HCT116 (cell line): ENCODE data around the gene APOL3. TPM values are rescaled to one million over a fixed set of nuclear protein-coding genes. Genes with fewer than 3 reads are reported as not detected.

ENCODE experiments used
- ATAC-seq: fragments of 200-7000 bp; cut with Tn5 transposase; 2 replicates; pipeline ENCODE4 v1.9.1; 2020; ENCODE audit warnings: mild to moderate bottlenecking, moderate library complexity
- BruUV-seq: library from RNA; stranded (reverse); fragments of 400-500 nt; replicated peaks from 2 replicates; lab custom pipeline; 2021; lab: Mats Ljungman, UMichigan
- CTCF ChIA-PET: fragments of 300-600 bp; sonication (Branson Sonifier 250); formaldehyde crosslinking; loops from one replicate; lab custom pipeline; 2021; ENCODE audit warnings: antibody characterized with exemption; lab: Charles Lee
- POLR2A ChIA-PET: fragments of 300-600, 350-600 bp; sonication (Branson Sonifier 250); formaldehyde crosslinking; loops from one replicate; lab custom pipeline; 2021; ENCODE audit warnings: antibody characterized with exemption; lab: Charles Lee
- RAD21 ChIA-PET, 2 experiments: fragments of 300-600 bp; sonication (Branson Sonifier 250); formaldehyde crosslinking; loops; one replicate each; lab custom pipeline; 2023; ENCODE audit warnings: low total read pairs in 2 of 2; ENCODE audit not compliant: uncharacterized antibody in 2 of 2, unreplicated experiment in 2 of 2, low non-redundant PET in 1 of 2; lab: Charles Lee
- DNase-seq: peaks from one replicate; pipeline ENCODE4 v3.0.0-alpha.2; 2010; ENCODE audit warnings: low read depth, low spot score
- H2AFZ ChIP-seq: fragments of 200-600 bp; shearing (Covaris generic), sonication (generic); 2 replicates; pipeline ENCODE4 v1.6.1; 2017; ENCODE audit warnings: low read depth, mixed run types, mixed read lengths, antibody characterized with exemption, low read length; ENCODE audit not compliant: poor library complexity, severe bottlenecking
- H3K27ac ChIP-seq: 2 replicates; pipeline ENCODE4 v1.5.1; 2012; ENCODE audit warnings: low read depth, low read length
- H3K27me3 ChIP-seq: fragments of 200-600 bp; sonication (generic); 2 replicates; pipeline ENCODE4 v1.6.1; 2016; ENCODE audit warnings: mixed run types, low read length, mixed read lengths; ENCODE audit not compliant: insufficient read depth
- H3K36me3 ChIP-seq, 2 experiments: fragments of 200-500 bp in 1 of 2; fragments of 200-600 bp in 1 of 2; sonication (Bioruptor generic) in 1 of 2; sonication (generic) in 1 of 2; 2 replicates each; pipeline versions ENCODE4 v1.5.1 to v1.6.1; 2014 to 2016; ENCODE audit warnings: low read length in 2 of 2, inconsistent platforms in 1 of 2, mixed read lengths in 1 of 2, mixed run types in 1 of 2; ENCODE audit not compliant: insufficient read depth in 2 of 2, control insufficient read depth in 1 of 2
- H3K4me1 ChIP-seq, 2 experiments: fragments of 200-600 bp in 1 of 2; sonication (generic) in 1 of 2; 2 replicates each; pipeline versions ENCODE4 v1.5.1 to v1.6.1; 2012 to 2017; ENCODE audit warnings: low read length in 2 of 2, inconsistent platforms in 1 of 2, mild to moderate bottlenecking in 1 of 2, mixed read lengths in 1 of 2, mixed run types in 1 of 2, moderate library complexity in 1 of 2; ENCODE audit not compliant: insufficient read depth in 2 of 2, control insufficient read depth in 1 of 2
- H3K4me2 ChIP-seq: fragments of 200-600 bp; sonication (generic); 2 replicates; pipeline ENCODE4 v1.6.1; 2017; ENCODE audit warnings: mixed run types, low read length, mixed read lengths
- H3K4me3 ChIP-seq, 2 experiments: fragments of 200-600 bp in 1 of 2; sonication (generic) in 1 of 2; replicated peaks in 1 of 2; 2 replicates each; pipeline ENCODE4 v1.5.1; 2011 to 2016; ENCODE audit warnings: low read length in 2 of 2, control low read depth in 1 of 2, low read depth in 1 of 2, mild to moderate bottlenecking in 1 of 2, mixed read lengths in 1 of 2, mixed run types in 1 of 2
- H3K79me2 ChIP-seq: fragments of 200-600 bp; sonication (generic); 2 replicates; pipeline ENCODE4 v1.6.1; 2017; ENCODE audit warnings: mild to moderate bottlenecking, mixed run types, low read length, moderate library complexity, mixed read lengths; ENCODE audit not compliant: insufficient read depth
- H3K9ac ChIP-seq: fragments of 200-600 bp; sonication (generic); 2 replicates; pipeline ENCODE4 v1.6.1; 2016; ENCODE audit warnings: low read length, mixed read lengths
- H3K9me2 ChIP-seq: fragments of 200-600 bp; sonication (generic), shearing (Covaris generic); 2 replicates; pipeline ENCODE4 v1.6.1; 2017; ENCODE audit warnings: mixed run types, mild to moderate bottlenecking, moderate library complexity; ENCODE audit not compliant: insufficient read depth
- H3K9me3 ChIP-seq, 2 experiments: fragments of 200-500 bp in 1 of 2; fragments of 200-600 bp in 1 of 2; sonication (Bioruptor generic) in 1 of 2; sonication (generic) in 1 of 2; 2 replicates each; pipeline ENCODE4 v1.6.1; 2014 to 2017; ENCODE audit warnings: low read length in 2 of 2, mixed read lengths in 2 of 2, inconsistent platforms in 1 of 2, low read depth in 1 of 2, mild to moderate bottlenecking in 1 of 2, mixed run types in 1 of 2, moderate library complexity in 1 of 2; ENCODE audit not compliant: control insufficient read depth in 1 of 2, insufficient read depth in 1 of 2
- H4K20me1 ChIP-seq: fragments of 200-600 bp; sonication (generic), shearing (Covaris generic); 2 replicates; pipeline ENCODE4 v1.6.1; 2017; ENCODE audit warnings: mixed run types, mild to moderate bottlenecking, moderate library complexity; ENCODE audit not compliant: insufficient read depth
- EGR1 ChIP-seq: IDR thresholded peaks from 2 replicates; pipeline ENCODE4 v1.6.1; 2012; ENCODE audit warnings: low read depth
- EZH2 ChIP-seq: fragments of 200-600 bp; sonication (generic); IDR thresholded peaks from 2 replicates; pipeline ENCODE4 v1.6.1; 2017; ENCODE audit warnings: antibody characterized with exemption, mixed run types
- SRF ChIP-seq: IDR thresholded peaks from 2 replicates; pipeline ENCODE4 v1.6.1; 2012; ENCODE audit warnings: low read depth
- ZFX ChIP-seq: fragments of 450-650 bp; IDR thresholded peaks from 2 replicates; pipeline ENCODE4 v1.6.1; 2017
- intact Hi-C: fragments of 100-400 bp; cut with micrococcal nuclease; formaldehyde crosslinking; loops from 2 replicates; pipeline ENCODE4 v1.10.0; 2022
- total RNA-seq: library from RNA; stranded (reverse); gene quantifications from one replicate; pipeline ENCODE4 v1.2.1, GENCODE V29; 2021; ENCODE audit not compliant: unreplicated experiment
- TF ChIP-seq, protein P1 (sequence below): IDR thresholded peaks from 2 replicates; pipeline ENCODE4 v1.6.1; 2011; ENCODE audit warnings: mild to moderate bottlenecking, low read length, moderate library complexity; ENCODE audit not compliant: insufficient replicate concordance; ENCODE audit errors: extremely low read depth
- TF ChIP-seq, protein P2 (sequence below), 3 experiments: fragments of 200-600 bp in 1 of 3; sonication (generic) in 1 of 3; IDR thresholded peaks in 2 of 3; conservative IDR thresholded peaks in 1 of 3; 2 replicates each; pipeline ENCODE4 v1.5.1; 2012 to 2017; ENCODE audit warnings: low read depth in 2 of 3, low read length in 2 of 3, antibody characterized with exemption in 1 of 3, borderline replicate concordance in 1 of 3, control low read depth in 1 of 3, mild to moderate bottlenecking in 1 of 3, mixed read lengths in 1 of 3, mixed run types in 1 of 3, moderate library complexity in 1 of 3; ENCODE audit not compliant: insufficient read depth in 1 of 3

APOL3 gene
- total RNA-seq, 1 experiment from 2014 or later, result 0.49 TPM

DNA sequence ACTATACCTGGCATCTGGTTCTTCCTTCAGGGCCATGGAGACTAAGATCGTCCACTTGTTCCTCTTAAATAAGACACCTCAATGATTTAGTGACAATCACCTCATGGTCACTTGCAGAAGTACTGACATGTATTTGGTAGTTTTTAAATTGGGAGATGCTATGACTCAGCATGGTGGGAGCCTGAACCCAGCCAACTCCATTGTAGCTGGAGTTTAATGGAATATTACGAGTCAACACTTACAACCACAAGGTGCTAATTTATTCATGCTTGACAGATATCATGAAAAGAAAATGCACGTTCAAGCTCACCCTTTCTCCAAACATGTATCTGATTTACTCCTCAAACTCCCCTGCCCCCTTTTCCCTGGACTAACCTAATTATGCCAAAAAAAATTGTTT, 16.6 kb upstream of the APOL3 start:
- no peaks in the 10 kb centered on the region for H3K4me1 ChIP-seq
- no peaks in the 10 kb centered on the region for H3K79me2 ChIP-seq
- no peak overlapping the region for H3K9ac ChIP-seq
- RAD21 ChIA-PET, result no interaction called here
- DNase-seq, result no peak
- no peak overlapping the region for H3K27ac ChIP-seq
- intact Hi-C loops, result no loop called here
- POLR2A ChIA-PET, result no interaction called here
- CTCF ChIA-PET, result interaction anchor here (1.2 to 1.7 kb wide), 2 partner anchors 18 to 32 kb away, joined by 4 to 8 read pairs; no protein-coding TSS in a partner anchor
- no peak overlapping the region for H2AFZ ChIP-seq
- H4K20me1 ChIP-seq, result no peaks in the 10 kb centered on the region
- H3K36me3 ChIP-seq, result no peaks in the 10 kb centered on the region
- no peak overlapping the region for H3K4me3 ChIP-seq
- no peak for TF ChIP-seq SRF
- H3K4me2 ChIP-seq, result no peak overlapping the region
- ATAC-seq, result no peak
- BruUV-seq, result no TSS peak
- H3K9me3 ChIP-seq, result no peaks in the 10 kb centered on the region
- no peaks in the 10 kb centered on the region; the same call in 1 of the 2 replicates for H3K27me3 ChIP-seq
- 0 out of 2 replicates have a peak, but pooled peaks cover 3% of the 10 kb centered on the region for H3K9me2 ChIP-seq

DNA sequence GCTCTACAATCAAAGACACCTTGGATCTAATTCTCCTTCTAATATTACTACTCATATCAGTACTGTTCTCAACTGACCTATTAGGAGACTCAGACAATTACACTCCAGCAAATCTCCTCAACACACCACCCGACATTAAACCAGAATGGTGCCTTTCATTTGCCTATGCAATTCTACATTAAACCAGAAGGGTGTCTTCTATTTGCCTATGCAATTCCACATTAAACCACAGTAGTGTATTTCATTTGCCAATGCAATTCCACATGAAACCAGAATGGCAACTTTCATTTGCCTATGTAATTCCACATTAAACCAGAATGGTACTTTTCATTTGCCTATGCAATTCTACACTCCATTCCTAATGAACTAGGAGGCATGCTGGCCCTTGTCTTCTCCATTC, 15.3 kb upstream of the APOL3 start:
- TF ChIP-seq EZH2 (no peak), EGR1 (no peak), ZFX (no peak), SRF (no peak)
- TF ChIP-seq, protein P1, sequence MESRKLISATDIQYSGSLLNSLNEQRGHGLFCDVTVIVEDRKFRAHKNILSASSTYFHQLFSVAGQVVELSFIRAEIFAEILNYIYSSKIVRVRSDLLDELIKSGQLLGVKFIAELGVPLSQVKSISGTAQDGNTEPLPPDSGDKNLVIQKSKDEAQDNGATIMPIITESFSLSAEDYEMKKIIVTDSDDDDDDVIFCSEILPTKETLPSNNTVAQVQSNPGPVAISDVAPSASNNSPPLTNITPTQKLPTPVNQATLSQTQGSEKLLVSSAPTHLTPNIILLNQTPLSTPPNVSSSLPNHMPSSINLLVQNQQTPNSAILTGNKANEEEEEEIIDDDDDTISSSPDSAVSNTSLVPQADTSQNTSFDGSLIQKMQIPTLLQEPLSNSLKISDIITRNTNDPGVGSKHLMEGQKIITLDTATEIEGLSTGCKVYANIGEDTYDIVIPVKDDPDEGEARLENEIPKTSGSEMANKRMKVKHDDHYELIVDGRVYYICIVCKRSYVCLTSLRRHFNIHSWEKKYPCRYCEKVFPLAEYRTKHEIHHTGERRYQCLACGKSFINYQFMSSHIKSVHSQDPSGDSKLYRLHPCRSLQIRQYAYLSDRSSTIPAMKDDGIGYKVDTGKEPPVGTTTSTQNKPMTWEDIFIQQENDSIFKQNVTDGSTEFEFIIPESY, result no peak
- TF ChIP-seq, protein P2, sequence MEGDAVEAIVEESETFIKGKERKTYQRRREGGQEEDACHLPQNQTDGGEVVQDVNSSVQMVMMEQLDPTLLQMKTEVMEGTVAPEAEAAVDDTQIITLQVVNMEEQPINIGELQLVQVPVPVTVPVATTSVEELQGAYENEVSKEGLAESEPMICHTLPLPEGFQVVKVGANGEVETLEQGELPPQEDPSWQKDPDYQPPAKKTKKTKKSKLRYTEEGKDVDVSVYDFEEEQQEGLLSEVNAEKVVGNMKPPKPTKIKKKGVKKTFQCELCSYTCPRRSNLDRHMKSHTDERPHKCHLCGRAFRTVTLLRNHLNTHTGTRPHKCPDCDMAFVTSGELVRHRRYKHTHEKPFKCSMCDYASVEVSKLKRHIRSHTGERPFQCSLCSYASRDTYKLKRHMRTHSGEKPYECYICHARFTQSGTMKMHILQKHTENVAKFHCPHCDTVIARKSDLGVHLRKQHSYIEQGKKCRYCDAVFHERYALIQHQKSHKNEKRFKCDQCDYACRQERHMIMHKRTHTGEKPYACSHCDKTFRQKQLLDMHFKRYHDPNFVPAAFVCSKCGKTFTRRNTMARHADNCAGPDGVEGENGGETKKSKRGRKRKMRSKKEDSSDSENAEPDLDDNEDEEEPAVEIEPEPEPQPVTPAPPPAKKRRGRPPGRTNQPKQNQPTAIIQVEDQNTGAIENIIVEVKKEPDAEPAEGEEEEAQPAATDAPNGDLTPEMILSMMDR (IDR thresholded peaks at IDR 0.05 in 2 of 3, conservative IDR thresholded peaks at IDR 0.05 in 1 of 3; ENCODE audit: borderline replicate concordance in 1 of 3, insufficient read depth in 1 of 3, low read depth in 2 of 3, low read length in 2 of 3), result peak in 2 of 3 experiments; percentile 32 to 59; a peak in 4 of 6 replicates
- no peak overlapping the region for H3K9ac ChIP-seq
- H3K4me3 ChIP-seq, result no peak overlapping the region
- no peaks in the 10 kb centered on the region for H3K4me1 ChIP-seq
- ChIA-PET CTCF (no interaction called here), POLR2A (no interaction called here), RAD21 (no interaction called here)
- no peaks in the 10 kb centered on the region for H3K36me3 ChIP-seq
- DNase-seq, result no peak
- no peak overlapping the region for H3K27ac ChIP-seq
- H3K9me2 ChIP-seq, result 0 out of 2 replicates have a peak, but pooled peaks cover 3% of the 10 kb centered on the region
- H3K9me3 ChIP-seq, result no peaks in the 10 kb centered on the region
- H3K4me2 ChIP-seq, result no peak overlapping the region
- no peak overlapping the region for H2AFZ ChIP-seq
- intact Hi-C loops, result no loop called here
- no TSS peak for BruUV-seq
- ATAC-seq, result peak; percentile 29; the same call in 1 of the 2 replicates
- no peaks in the 10 kb centered on the region for H4K20me1 ChIP-seq
- no peaks in the 10 kb centered on the region for H3K27me3 ChIP-seq
- no peaks in the 10 kb centered on the region for H3K79me2 ChIP-seq
